Lower leg skin (tissue), 3 donors: ENCODE results near the gene CD247.

ENCODE experiments used
- CTCF ChIP-seq, 3 donors: fragments of 450-650 bp; IDR thresholded peaks; one replicate each; pipeline ENCODE4 v1.5.1; 2016; ENCODE audit warnings: antibody characterized with exemption in 3 of 3, mild to moderate bottlenecking in 3 of 3, moderate library complexity in 2 of 3
- POLR2A ChIP-seq, 2 donors: fragments of 450-650 bp; IDR thresholded peaks; one replicate each; pipeline ENCODE4 v1.6.1; 2016 to 2017; ENCODE audit warnings: antibody characterized with exemption in 2 of 2, mild to moderate bottlenecking in 1 of 2, moderate library complexity in 1 of 2

- TF ChIP-seq CTCF (IDR thresholded peaks at IDR 0.05) (no peak), POLR2A (IDR thresholded peaks at IDR 0.05) (no peak)
Observed at GRCh38 chr1:167452483-167452882, 65.8 kb downstream of the CD247 start.
